Effector memory CD4-positive, alpha-beta T cell (primary cell): ENCODE data around the gene PLIN3.
"Not testable (repeated sequence)": the region's sequence is repeated elsewhere in the genome, so short reads cannot be mapped to it uniquely, and the experiment has no call there.

Source experiments
- DNase-seq, 3 donors: peaks; one replicate each; pipeline ENCODE4 v3.0.0-alpha.2; 2020
- H3K27ac ChIP-seq: 2 replicates; pipeline ENCODE4 v1.7.0; 2013; ENCODE audit warnings: mild to moderate bottlenecking, low read length, moderate library complexity; ENCODE audit not compliant: insufficient read depth, poor library complexity, severe bottlenecking
- H3K27me3 ChIP-seq: replicated peaks from 2 replicates; pipeline ENCODE4 v1.7.0; 2013; ENCODE audit warnings: mild to moderate bottlenecking, low read length; ENCODE audit not compliant: insufficient read depth, control insufficient read depth, poor library complexity, severe bottlenecking
- H3K36me3 ChIP-seq: 2 replicates; pipeline ENCODE4 v1.7.0; 2013; ENCODE audit warnings: mild to moderate bottlenecking, low read length, moderate library complexity; ENCODE audit not compliant: control insufficient read depth, insufficient read depth
- H3K4me1 ChIP-seq: 2 replicates; pipeline ENCODE4 v1.7.0; 2013; ENCODE audit warnings: low read length, mild to moderate bottlenecking; ENCODE audit not compliant: control insufficient read depth, insufficient read depth, poor library complexity, severe bottlenecking
- H3K4me3 ChIP-seq: 2 replicates; pipeline ENCODE4 v1.7.0; 2013; ENCODE audit warnings: low read length, low read depth, mild to moderate bottlenecking; ENCODE audit not compliant: insufficient read depth, poor library complexity, severe bottlenecking
- H3K9me3 ChIP-seq: 2 replicates; pipeline ENCODE4 v1.7.0; 2013; ENCODE audit warnings: mild to moderate bottlenecking, low read length, moderate library complexity; ENCODE audit not compliant: control insufficient read depth

Gene PLIN3

GRCh38 chr19:4892962-4893361, 25.5 kb upstream of the PLIN3 start:
- H3K9me3 ChIP-seq, H3K4me3 ChIP-seq, DNase-seq, H3K27ac ChIP-seq, H3K27me3 ChIP-seq, H3K4me1 ChIP-seq, H3K36me3 ChIP-seq: not testable (repeated sequence)

DNA sequence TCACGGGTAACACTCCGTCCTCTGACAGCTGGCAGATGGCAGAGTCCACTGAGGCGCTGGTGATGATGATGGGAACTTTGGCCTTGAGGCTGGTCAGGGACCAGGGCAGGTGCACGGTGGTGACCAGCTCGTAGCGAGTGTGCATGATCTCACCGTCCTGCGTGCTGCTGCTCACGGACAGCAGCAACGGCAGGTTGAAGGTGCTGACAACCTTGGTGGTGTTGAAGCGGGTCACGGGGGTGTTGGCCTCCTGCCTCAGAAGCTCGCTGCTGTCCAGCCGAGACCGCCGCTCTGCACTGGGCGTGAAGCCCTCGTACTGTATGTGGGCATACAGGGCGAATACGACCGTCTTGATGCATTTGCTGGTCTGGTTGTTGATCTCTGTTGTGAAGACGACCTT, 23.6 kb upstream of the PLIN3 start:
- Histone ChIP-seq H3K36me3 (no peaks in the 10 kb centered on the region), H3K4me1 (no peaks in the 10 kb centered on the region), H3K9me3 (no peaks in the 10 kb centered on the region), H3K27ac (no peak overlapping the region), H3K27me3 (no peaks in the 10 kb centered on the region), H3K4me3 (no peak overlapping the region)
- no peak for DNase-seq

- no peaks in the 10 kb centered on the region for H3K9me3 ChIP-seq
- no peak for DNase-seq
- no peaks in the 10 kb centered on the region for H3K36me3 ChIP-seq
- no peak overlapping the region for H3K4me3 ChIP-seq
- H3K4me1 ChIP-seq, result no peaks in the 10 kb centered on the region
- H3K27me3 ChIP-seq, result no peaks in the 10 kb centered on the region
- H3K27ac ChIP-seq, result no peak overlapping the region
Observed at GRCh38 chr19:4889034-4889815, 21.8 kb upstream of the PLIN3 start.

- H3K9me3 ChIP-seq, H3K4me3 ChIP-seq, H3K36me3 ChIP-seq, H3K4me1 ChIP-seq, H3K27me3 ChIP-seq, DNase-seq, H3K27ac ChIP-seq: not testable (repeated sequence)
Observed at GRCh38 chr19:4887803-4888202, 20.3 kb upstream of the PLIN3 start.

GRCh38 chr19:4884993-4885392, 17.5 kb upstream of the PLIN3 start:
- not testable (repeated sequence) for H3K27ac ChIP-seq, H3K36me3 ChIP-seq, H3K4me3 ChIP-seq, DNase-seq, H3K9me3 ChIP-seq, H3K4me1 ChIP-seq, H3K27me3 ChIP-seq

GRCh38 chr19:4882874-4883273, 15.4 kb upstream of the PLIN3 start:
- H3K9me3 ChIP-seq, H3K27me3 ChIP-seq, H3K36me3 ChIP-seq, H3K4me3 ChIP-seq, DNase-seq, H3K27ac ChIP-seq, H3K4me1 ChIP-seq: not testable (repeated sequence)

GRCh38 chr19:4879041-4879440, 11.6 kb upstream of the PLIN3 start:
- H3K4me3 ChIP-seq, result no peak overlapping the region
- no peak for DNase-seq
- peaks cover 4% of the 10 kb centered on the region for H3K4me1 ChIP-seq
- no peaks in the 10 kb centered on the region for H3K9me3 ChIP-seq
- no peaks in the 10 kb centered on the region for H3K36me3 ChIP-seq
- no peak overlapping the region for H3K27ac ChIP-seq
- peaks cover 3% of the 10 kb centered on the region for H3K27me3 ChIP-seq

- H3K4me1 ChIP-seq, result peaks cover 4% of the 10 kb centered on the region
- H3K4me3 ChIP-seq, result no peak overlapping the region
- no peak overlapping the region for H3K27ac ChIP-seq
- H3K36me3 ChIP-seq, result no peaks in the 10 kb centered on the region
- H3K27me3 ChIP-seq, result peaks cover 3% of the 10 kb centered on the region
- no peak for DNase-seq
- no peaks in the 10 kb centered on the region for H3K9me3 ChIP-seq
Observed at GRCh38 chr19:4878491-4878968, 11.1 kb upstream of the PLIN3 start.

DNA sequence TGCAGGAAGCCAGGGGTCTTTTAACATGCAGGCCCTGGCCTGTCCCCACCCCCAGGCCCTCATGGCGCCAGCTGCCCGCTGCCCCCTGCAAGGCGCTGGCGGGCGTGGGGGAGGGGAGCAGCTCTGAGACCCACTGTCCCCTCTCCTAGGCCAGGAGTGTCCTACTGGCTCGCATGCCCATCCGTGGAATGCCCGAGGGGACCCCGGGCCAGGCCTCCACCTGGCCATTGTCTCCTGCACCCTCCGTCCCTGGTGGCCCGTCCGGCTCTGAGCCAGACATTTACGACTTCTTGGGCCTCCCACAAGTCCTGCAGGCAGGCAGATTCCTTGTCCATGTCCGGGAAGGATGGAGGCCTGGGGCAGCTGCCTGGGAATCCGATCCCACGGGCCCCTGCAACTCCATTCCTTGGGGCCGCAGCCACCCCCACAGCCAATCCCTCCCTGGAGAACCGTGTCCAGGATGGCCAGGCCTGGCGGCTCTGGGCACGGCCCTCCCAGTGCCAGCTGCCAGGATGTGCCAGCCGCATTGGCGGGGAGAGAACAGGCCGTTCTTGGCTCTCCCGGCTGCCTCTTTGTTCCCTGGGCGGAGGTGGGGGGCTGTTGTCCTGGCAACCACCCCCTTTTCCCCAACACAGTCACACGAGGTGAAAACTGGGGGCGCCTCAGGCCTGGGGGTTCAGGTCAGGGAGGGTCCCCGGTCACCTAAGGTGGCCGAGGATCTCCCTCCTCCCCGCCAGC, 10.5 kb upstream of the PLIN3 start:
- Histone ChIP-seq H3K36me3 (no peaks in the 10 kb centered on the region), H3K27ac (no peak overlapping the region), H3K4me1 (peaks cover 4% of the 10 kb centered on the region), H3K4me3 (no peak overlapping the region), H3K9me3 (no peaks in the 10 kb centered on the region), H3K27me3 (peaks cover 3% of the 10 kb centered on the region)
- DNase-seq, result no peak

- peaks cover 4% of the 10 kb centered on the region for H3K4me1 ChIP-seq
- no peak for DNase-seq
- peaks cover 3% of the 10 kb centered on the region for H3K27me3 ChIP-seq
- H3K4me3 ChIP-seq, result no peak overlapping the region
- no peak overlapping the region for H3K27ac ChIP-seq
- H3K36me3 ChIP-seq, result no peaks in the 10 kb centered on the region
- H3K9me3 ChIP-seq, result no peaks in the 10 kb centered on the region
Observed at GRCh38 chr19:4873930-4874329, 6.5 kb upstream of the PLIN3 start.
